Common myeloid progenitor, CD34-positive (primary cell): ENCODE measurements around the gene LRP3.

Experiments used
- CTCF ChIA-PET: fragments of 350-600 bp; sonication (Branson Sonifier 250); formaldehyde crosslinking; loops from one replicate; lab custom pipeline; 2021; ENCODE audit warnings: antibody characterized with exemption; lab: Charles Lee
- POLR2A ChIA-PET: fragments of 350-600 bp; sonication (Branson Sonifier 250); formaldehyde crosslinking; loops from one replicate; lab custom pipeline; 2021; ENCODE audit warnings: antibody characterized with exemption; lab: Charles Lee
- DNase-seq, 3 donors: peaks; one replicate each; pipeline versions ENCODE4 v3.0.0 to v3.0.0-alpha.2; 2013
- H3K27ac ChIP-seq, 2 experiments: 1 replicate in 1 of 2; 2 replicates in 1 of 2; pipeline ENCODE4 v1.7.0; 2013; ENCODE audit warnings: inconsistent platforms in 2 of 2, low read length in 2 of 2, mild to moderate bottlenecking in 2 of 2, low read depth in 1 of 2, moderate library complexity in 1 of 2; ENCODE audit not compliant: severe bottlenecking in 2 of 2, insufficient read depth in 1 of 2, poor library complexity in 1 of 2
- H3K27me3 ChIP-seq, 5 experiments: replicated peaks in 2 of 5; 1 replicate in 3 of 5; 2 replicates in 2 of 5; pipeline versions ENCODE4 v1.6.1 to v1.7.0; 2013; ENCODE audit warnings: low read length in 4 of 5, mild to moderate bottlenecking in 2 of 5, moderate library complexity in 2 of 5, inconsistent platforms in 1 of 5; ENCODE audit not compliant: insufficient read depth in 5 of 5, control insufficient read depth in 4 of 5
- H3K36me3 ChIP-seq, 4 experiments: 1 replicate in 2 of 4; 2 replicates in 2 of 4; pipeline versions ENCODE4 v1.6.1 to v1.7.0; 2013; ENCODE audit warnings: low read length in 3 of 4, control low read depth in 1 of 4, mild to moderate bottlenecking in 1 of 4; ENCODE audit not compliant: control insufficient read depth in 4 of 4, insufficient read depth in 4 of 4
- H3K4me1 ChIP-seq, 4 experiments: 1 replicate in 3 of 4; 2 replicates in 1 of 4; pipeline versions ENCODE4 v1.6.1 to v1.7.1; 2013; ENCODE audit warnings: low read length in 3 of 4, mild to moderate bottlenecking in 3 of 4, control low read depth in 1 of 4, inconsistent platforms in 1 of 4, moderate library complexity in 1 of 4; ENCODE audit not compliant: control insufficient read depth in 4 of 4, insufficient read depth in 4 of 4; ENCODE audit errors: control extremely low read depth in 1 of 4
- H3K4me3 ChIP-seq, 7 experiments: 1 replicate in 4 of 7; 2 replicates in 3 of 7; pipeline versions ENCODE4 v1.5.1 to v1.7.0; 2013; ENCODE audit warnings: mild to moderate bottlenecking in 7 of 7, low read length in 6 of 7, moderate library complexity in 6 of 7, inconsistent platforms in 2 of 7, low read depth in 2 of 7, control low read depth in 1 of 7; ENCODE audit not compliant: insufficient read depth in 4 of 7, control insufficient read depth in 1 of 7; ENCODE audit errors: extremely low read depth in 1 of 7
- H3K9me3 ChIP-seq, 5 experiments: 1 replicate in 4 of 5; 2 replicates in 1 of 5; pipeline versions ENCODE4 v1.6.1 to v1.7.1; 2013; ENCODE audit warnings: low read length in 4 of 5, mild to moderate bottlenecking in 2 of 5, inconsistent platforms in 1 of 5, low read depth in 1 of 5, moderate library complexity in 1 of 5; ENCODE audit not compliant: control insufficient read depth in 4 of 5, insufficient read depth in 2 of 5; ENCODE audit errors: control extremely low read depth in 1 of 5
- WGBS: methylation state at CpG from one replicate; pipeline ENCODE4 v1.1.5; 2013; ENCODE audit not compliant: insufficient coverage; 5-methylcytosine and 5-hydroxymethylcytosine counted together

Gene LRP3

DNA sequence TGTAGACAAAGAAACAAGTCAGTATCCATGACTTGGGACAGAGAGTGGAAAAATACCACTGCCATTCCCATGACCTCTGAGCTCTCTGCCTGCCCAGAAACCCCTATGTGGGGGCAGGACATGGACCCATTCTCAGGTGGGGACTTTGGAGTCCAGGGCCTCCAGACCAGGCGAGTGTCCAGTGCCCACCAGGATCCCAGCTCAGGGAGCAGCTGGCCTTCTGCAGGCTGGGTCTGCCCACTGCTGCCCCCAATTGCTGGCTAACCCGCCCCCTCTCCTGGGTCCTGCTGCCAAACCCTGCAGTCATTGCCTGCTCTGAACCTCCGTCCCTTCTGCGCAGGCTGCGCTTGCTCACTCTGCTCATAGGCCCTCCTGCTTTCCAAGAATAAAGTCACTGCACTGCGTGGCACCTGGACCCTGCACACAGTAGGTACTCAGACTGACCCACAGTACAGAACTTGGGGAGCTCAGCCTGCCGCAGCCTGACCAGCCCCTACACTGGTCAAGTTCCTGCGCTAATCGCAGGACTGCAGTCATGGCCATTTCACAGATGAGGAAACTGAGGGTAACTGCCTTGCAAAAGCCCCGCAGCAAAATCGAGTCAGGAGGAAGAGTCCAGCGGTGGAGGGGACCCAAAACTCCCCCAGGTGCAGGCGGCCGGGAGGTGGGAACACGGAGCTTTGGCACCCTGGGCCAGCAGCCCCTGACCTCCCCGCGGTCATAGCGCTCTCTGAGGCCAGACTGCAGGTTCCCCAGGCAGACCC lies 30.7 kb downstream of the LRP3 start:
- no peak overlapping the region for H3K4me3 ChIP-seq
- no peak overlapping the region for H3K27ac ChIP-seq
- ChIA-PET CTCF (interaction anchor here (1.8 kb wide), 1 partner anchor 41 kb away, joined by 4 read pairs; no protein-coding TSS in a partner anchor), POLR2A (no interaction called here)
- peaks cover 0 to 3% (median 0%) of the 10 kb centered on the region in 4 experiments for H3K36me3 ChIP-seq
- H3K9me3 ChIP-seq, result peaks cover 6 to 26% (median 20%) of the 10 kb centered on the region in 5 experiments
- DNase-seq, result no peak
- H3K27me3 ChIP-seq, result peaks cover 11 to 58% (median 28%) of the 10 kb centered on the region in 5 experiments
- 69% methylated on average over 18 of the region's 18 CpGs for WGBS
- peaks cover 0 to 13% (median 4%) of the 10 kb centered on the region in 4 experiments for H3K4me1 ChIP-seq

GRCh38 chr19:33225458-33225926 lies 31.4 kb downstream of the LRP3 start, which contains the start of gene SLC7A10:
Gene SLC7A10, minus strand, starts transcription at chr19:33225850. Its CDS starts 147 bp downstream, at chr19:33225703.
- no peak for DNase-seq
- Histone ChIP-seq H3K4me1 (peaks cover 0 to 13% (median 4%) of the 10 kb centered on the region in 4 experiments), H3K9me3 (peaks cover 6 to 26% (median 20%) of the 10 kb centered on the region in 5 experiments), H3K4me3 (peak within 1 kb of the TSS in 3 of 7 experiments; percentile 11 to 52 (median 11)), H3K36me3 (peaks cover 0 to 3% (median 0%) of the 10 kb centered on the region in 4 experiments), H3K27ac (no peak within 1 kb of the TSS), H3K27me3 (peaks cover 11 to 61% (median 28%) of the 10 kb centered on the region in 5 experiments)
- WGBS, result 4% methylated on average over 60 of the region's 62 CpGs
- ChIA-PET CTCF (interaction anchor here (0.6 to 0.7 kb wide), 2 partner anchors 213 to 349 kb away, joined by 3 read pairs; no protein-coding TSS in a partner anchor), POLR2A (no interaction called here)

DNA sequence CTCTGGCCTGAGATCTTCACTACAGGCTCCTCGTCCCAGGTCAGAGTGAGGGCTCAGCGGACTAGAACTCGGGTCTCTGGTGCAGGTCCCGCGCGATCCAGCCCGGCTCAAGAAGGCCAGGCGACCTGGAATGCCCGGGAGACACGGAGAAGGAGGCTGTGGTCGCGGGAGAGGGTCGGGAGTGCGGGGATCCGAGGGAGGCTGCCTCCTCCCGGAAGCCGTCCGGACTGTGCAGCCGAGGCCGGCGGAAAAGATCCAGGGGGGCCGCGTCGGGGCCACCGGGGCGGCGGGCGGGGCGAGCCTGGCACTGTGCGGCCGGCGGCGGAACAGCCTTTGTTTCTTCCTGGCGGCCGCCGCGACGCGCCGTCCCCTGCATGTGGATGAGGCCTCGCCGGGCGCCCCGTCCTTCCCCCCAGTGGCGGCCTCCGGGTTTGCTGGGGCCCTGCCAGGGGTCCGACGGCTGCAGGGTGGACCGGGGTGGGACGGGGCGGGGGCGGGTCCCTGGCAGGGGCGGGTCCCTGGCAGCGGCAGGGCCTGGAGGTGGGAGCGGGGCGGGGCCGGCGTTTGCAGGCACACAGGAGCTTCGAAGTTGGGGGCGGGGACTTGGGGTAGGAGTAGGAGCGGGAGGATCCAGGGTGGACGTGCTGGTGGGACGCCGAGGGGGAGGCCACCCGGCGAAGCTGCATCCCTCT lies 32.6 kb downstream of the LRP3 start:
- H3K9me3 ChIP-seq, result peaks cover 6 to 26% (median 20%) of the 10 kb centered on the region in 5 experiments
- DNase-seq, result peak; percentile 28 to 55 (median 47)
- ChIA-PET POLR2A (interaction anchor here (0.6 kb wide), 1 partner anchor 260 kb away, joined by 3 read pairs; no protein-coding TSS in a partner anchor), CTCF (interaction anchor here (1.1 to 1.4 kb wide), 2 partner anchors 10 to 101 kb away, joined by 3 to 4 read pairs; no protein-coding TSS in a partner anchor)
- peak overlapping the region in 3 of 7 experiments; percentile 11 to 52 (median 11) for H3K4me3 ChIP-seq
- peaks cover 11 to 68% (median 28%) of the 10 kb centered on the region in 5 experiments for H3K27me3 ChIP-seq
- WGBS, result 3% methylated on average over 52 of the region's 66 CpGs
- H3K27ac ChIP-seq, result no peak overlapping the region
- H3K36me3 ChIP-seq, result peaks cover 0 to 3% (median 0%) of the 10 kb centered on the region in 4 experiments
- peaks cover 0 to 13% (median 4%) of the 10 kb centered on the region in 4 experiments for H3K4me1 ChIP-seq

DNA sequence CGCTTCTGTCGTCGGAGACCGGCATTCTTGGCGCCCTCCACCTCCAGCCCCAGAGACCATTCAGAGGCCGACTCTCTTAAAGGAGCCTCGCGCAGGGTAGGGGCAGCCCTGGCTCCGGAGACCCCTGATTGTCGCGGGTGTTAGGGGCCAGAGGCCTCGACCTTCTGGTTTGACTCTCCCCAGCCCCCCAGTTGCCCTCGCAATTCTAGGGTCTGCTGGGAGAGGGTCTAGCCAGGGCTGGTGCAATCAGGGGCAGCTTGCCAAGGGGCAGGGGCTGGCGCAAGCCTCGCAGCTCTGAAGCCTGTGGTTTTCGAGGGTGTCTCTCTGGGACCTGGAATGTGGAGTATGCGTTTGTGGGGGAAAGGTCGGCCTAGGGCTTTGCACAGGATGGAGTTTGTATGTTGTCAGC lies 33.1 kb downstream of the LRP3 start:
- Histone ChIP-seq H3K27me3 (peaks cover 11 to 68% (median 28%) of the 10 kb centered on the region in 5 experiments), H3K36me3 (peaks cover 0 to 3% (median 0%) of the 10 kb centered on the region in 4 experiments), H3K4me3 (peak overlapping the region in 1 of 7 experiments; percentile 37), H3K27ac (no peak overlapping the region), H3K9me3 (peaks cover 6 to 26% (median 20%) of the 10 kb centered on the region in 5 experiments), H3K4me1 (peaks cover 0 to 13% (median 4%) of the 10 kb centered on the region in 4 experiments)
- ChIA-PET CTCF (interaction anchor here (1.1 to 1.4 kb wide), 2 partner anchors 9 to 102 kb away, joined by 3 to 4 read pairs; no protein-coding TSS in a partner anchor), POLR2A (no interaction called here)
- no peak for DNase-seq
- WGBS, result 36% methylated on average over 14 of the region's 18 CpGs

DNA sequence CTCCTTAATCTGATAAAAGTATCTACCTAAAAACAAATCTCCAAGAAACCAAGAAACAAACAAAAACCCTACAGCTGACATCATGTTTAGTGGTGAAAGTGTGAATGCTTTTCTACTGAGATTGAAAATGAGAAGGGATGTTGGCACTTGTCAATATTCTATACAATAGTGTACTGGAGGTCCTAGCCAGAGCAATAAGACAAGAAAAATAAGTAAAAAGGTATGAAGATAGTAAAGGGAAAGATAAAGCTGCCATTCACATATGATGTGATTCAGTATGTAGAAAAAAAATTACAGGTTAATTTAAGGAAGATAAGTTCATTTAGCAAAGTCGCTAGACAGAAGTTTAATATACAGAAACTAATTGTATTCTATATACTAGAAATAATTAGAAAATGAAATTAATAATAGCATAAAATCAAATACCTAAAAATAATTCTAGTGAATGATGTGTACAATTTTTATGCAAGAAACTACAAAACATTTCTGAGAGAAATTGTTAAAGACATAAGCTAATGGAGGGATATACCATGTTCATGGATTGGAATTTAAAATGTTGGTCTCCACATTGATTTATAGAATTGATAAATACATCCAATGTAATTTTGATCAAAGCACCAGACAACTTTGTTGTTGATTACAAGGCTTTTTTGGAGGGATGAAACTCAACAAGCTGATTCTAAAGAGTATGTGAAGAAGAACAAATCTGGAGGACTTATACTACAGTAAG lies 33.9 kb downstream of the LRP3 start:
- CTCF ChIA-PET, result interaction anchor here (1.4 kb wide), 1 partner anchor 8 kb away, joined by 4 read pairs; no protein-coding TSS in a partner anchor
- Histone ChIP-seq H3K36me3 (peaks cover 0 to 3% (median 0%) of the 10 kb centered on the region in 4 experiments), H3K27me3 (peaks cover 11 to 68% (median 28%) of the 10 kb centered on the region in 5 experiments), H3K9me3 (peaks cover 6 to 26% (median 20%) of the 10 kb centered on the region in 5 experiments), H3K27ac (no peak overlapping the region), H3K4me1 (peaks cover 0 to 13% (median 4%) of the 10 kb centered on the region in 4 experiments), H3K4me3 (no peak overlapping the region)
- POLR2A ChIA-PET, result no interaction called here
- no CpG with 5 or more reads among the region's 1 CpG for WGBS
- no peak for DNase-seq

GRCh38 chr19:33229962-33230361 lies 35.8 kb downstream of the LRP3 start:
- Histone ChIP-seq H3K9me3 (peaks cover 6 to 26% (median 20%) of the 10 kb centered on the region in 5 experiments), H3K36me3 (peaks cover 0 to 3% (median 0%) of the 10 kb centered on the region in 4 experiments), H3K27me3 (peaks cover 11 to 52% (median 15%) of the 10 kb centered on the region in 5 experiments), H3K4me3 (no peak overlapping the region), H3K27ac (no peak overlapping the region), H3K4me1 (peaks cover 0 to 13% (median 4%) of the 10 kb centered on the region in 4 experiments)
- POLR2A ChIA-PET, result no interaction called here
- WGBS, result 100% methylated on average over 2 of the region's 5 CpGs
- CTCF ChIA-PET, result no interaction called here
- no peak for DNase-seq
